Muscle of leg (tissue), 11 donors: ENCODE results near the gene SMARCB1. TPM values are rescaled to one million over a fixed set of nuclear protein-coding genes. Genes with fewer than 3 reads are reported as not detected.
A peak's percentile ranks its signal among the peaks of the same experiment; 100 is the strongest.

Source experiments
- DNase-seq: peaks from one replicate; pipeline ENCODE4 v3.0.0; 2013
- H3K27ac ChIP-seq: one replicate; pipeline ENCODE4 v1.5.1; 2013; ENCODE audit warnings: mild to moderate bottlenecking, low read length, control low read depth
- H3K27me3 ChIP-seq: one replicate; pipeline ENCODE4 v1.6.1; 2013; ENCODE audit warnings: low read length; ENCODE audit not compliant: control insufficient read depth, insufficient read depth
- H3K36me3 ChIP-seq: one replicate; pipeline ENCODE4 v1.6.1; 2013; ENCODE audit warnings: low read length; ENCODE audit not compliant: control insufficient read depth, insufficient read depth
- H3K4me1 ChIP-seq: one replicate; pipeline ENCODE4 v1.6.1; 2013; ENCODE audit warnings: low read length; ENCODE audit not compliant: control insufficient read depth, insufficient read depth
- H3K4me3 ChIP-seq: one replicate; pipeline ENCODE4 v1.5.1; 2013; ENCODE audit warnings: low read length, control low read depth
- H3K9me3 ChIP-seq: replicated peaks from 2 replicates; pipeline ENCODE4 v1.6.1; 2013; ENCODE audit warnings: low read depth, low read length; ENCODE audit not compliant: control insufficient read depth
- WGBS: methylation state at CpG from one replicate; pipeline ENCODE4 v1.1.5; 2013; ENCODE audit warnings: missing lambda C conversion rate; ENCODE audit not compliant: insufficient coverage; 5-methylcytosine and 5-hydroxymethylcytosine counted together
- polyA plus RNA-seq, 8 donors: library from polyadenylated mRNA; unstranded; fragments of 120-200 nt; gene quantifications; one replicate each; pipeline versions ENCODE4 v1.2.1 to v1.2.3, GENCODE V29; 2013; ENCODE audit warnings: inconsistent platforms in 1 of 8, low replicate concordance in 1 of 8; ENCODE audit not compliant: insufficient read length in 8 of 8, insufficient read depth in 1 of 8
- total RNA-seq: library from RNA; stranded (reverse); fragments of 120-200 nt; gene quantifications from one replicate; pipeline ENCODE4 v1.2.4, GENCODE V29; 2013

Gene SMARCB1
- total and polyA plus RNA-seq, 9 donors, result 43.0 to 114 (median 82.7) TPM

GRCh38 chr22:23844739-23845202 lies 58.0 kb downstream of the SMARCB1 start:
- H3K27me3 ChIP-seq, result no peaks in the 10 kb centered on the region
- H3K36me3 ChIP-seq, result no peaks in the 10 kb centered on the region
- H3K4me1 ChIP-seq, result peaks cover 77% of the 10 kb centered on the region
- no peak overlapping the region for H3K4me3 ChIP-seq
- H3K9me3 ChIP-seq, result no peaks in the 10 kb centered on the region
- WGBS, result 71% methylated on average over 7 of the region's 8 CpGs
- no peak for DNase-seq
- H3K27ac ChIP-seq, result peak overlapping the region; percentile 55

DNA sequence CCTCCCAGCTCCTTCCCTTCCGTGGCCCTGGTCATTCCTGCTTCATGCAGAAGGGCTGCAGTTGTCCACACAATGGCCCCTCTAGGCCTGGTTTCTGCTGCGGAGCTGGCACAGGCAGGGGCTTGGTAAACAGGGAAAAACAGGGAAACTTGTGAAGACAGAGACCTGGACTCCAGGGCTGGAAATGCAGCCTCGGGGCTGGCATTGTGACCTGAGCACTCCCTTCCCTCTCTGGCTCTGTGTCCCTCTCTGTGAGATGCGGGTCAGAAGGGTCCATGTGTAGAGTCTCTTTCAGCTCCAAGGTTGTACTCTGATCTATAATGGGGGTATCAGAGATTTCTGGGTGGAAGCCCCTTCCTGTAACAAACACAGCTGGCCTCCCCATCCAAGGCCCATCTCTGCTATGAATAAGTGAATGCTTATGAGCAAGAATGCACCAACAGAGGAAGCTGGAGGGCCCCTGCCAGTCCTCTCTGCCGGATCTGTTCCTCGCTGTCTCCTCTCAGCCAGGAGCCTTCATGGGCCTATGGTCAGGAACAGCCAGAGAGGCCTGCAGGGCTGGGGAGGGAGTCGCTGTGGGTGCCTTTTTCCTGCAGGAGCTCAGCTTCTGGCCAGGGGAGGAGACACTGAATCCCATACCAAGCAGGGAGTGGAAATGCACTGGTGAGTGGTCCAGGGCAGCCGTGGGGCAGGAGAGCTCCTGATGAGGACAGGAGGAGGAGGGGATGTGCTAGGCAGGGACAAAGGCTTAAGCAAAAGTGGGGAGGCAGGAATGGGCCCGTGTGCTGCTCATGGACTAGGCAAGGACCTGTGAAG lies 58.7 kb downstream of the SMARCB1 start:
- H3K4me3 ChIP-seq, result no peak overlapping the region
- H3K36me3 ChIP-seq, result no peaks in the 10 kb centered on the region
- no peak for DNase-seq
- H3K4me1 ChIP-seq, result peaks cover 77% of the 10 kb centered on the region
- H3K27me3 ChIP-seq, result peaks cover 6% of the 10 kb centered on the region
- peak overlapping the region; percentile 30 for H3K27ac ChIP-seq
- no peaks in the 10 kb centered on the region for H3K9me3 ChIP-seq
- WGBS, result 45% methylated on average over 4 of the region's 9 CpGs

DNA sequence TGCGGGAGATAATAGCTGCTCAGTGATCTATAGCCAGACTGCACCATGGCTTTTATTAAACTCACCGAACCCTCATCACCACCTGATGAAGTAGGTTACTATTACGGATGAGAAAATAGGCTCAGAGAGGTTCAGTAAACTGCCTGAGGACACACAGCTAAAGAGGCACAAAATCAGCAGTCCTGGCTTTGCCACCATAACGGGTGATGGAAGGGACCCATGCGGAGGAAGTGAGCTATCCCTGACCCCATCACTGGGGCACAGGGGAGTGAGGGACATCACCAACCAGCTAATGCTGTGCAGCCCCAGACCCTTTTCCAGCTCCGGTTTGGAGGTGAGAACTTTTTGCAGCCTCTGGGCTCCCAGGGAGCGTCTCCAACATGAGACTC lies 59.3 kb downstream of the SMARCB1 start:
- 39% methylated on average over 2 of the region's 7 CpGs for WGBS

DNA sequence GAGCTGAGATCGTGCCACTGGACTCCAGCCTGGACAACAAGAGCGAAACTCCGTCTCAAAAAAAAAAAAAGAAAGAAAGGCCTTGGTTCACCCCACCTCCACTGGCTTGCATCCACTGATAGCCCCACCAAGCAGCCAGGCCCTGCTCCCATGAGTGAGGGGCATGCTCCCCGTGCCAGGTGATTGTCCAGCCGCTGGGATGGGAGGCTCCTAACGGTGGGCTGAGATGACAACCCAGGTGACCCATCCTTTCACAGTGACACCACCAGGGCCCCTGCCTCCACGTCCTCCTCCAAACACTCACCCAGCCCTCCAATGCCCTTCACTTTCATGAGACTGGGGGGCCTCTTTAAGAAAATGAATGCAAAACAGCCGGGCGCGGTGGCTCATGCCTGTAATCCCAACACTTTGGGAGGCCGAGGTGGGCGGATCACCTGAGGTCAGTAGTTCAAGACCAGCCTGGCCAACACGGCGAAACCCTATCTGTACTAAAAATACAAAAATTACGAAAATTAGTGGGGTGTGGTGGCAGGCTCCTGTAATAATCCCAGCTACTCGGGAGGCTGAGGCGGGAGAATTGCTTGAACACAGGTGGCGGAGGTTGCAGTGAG lies 60.6 kb downstream of the SMARCB1 start:
- Histone ChIP-seq H3K4me1 (peaks cover 63% of the 10 kb centered on the region), H3K36me3 (no peaks in the 10 kb centered on the region), H3K4me3 (no peak overlapping the region), H3K9me3 (no peaks in the 10 kb centered on the region), H3K27ac (no peak overlapping the region), H3K27me3 (peaks cover 8% of the 10 kb centered on the region)
- no peak for DNase-seq
- 71% methylated on average over 4 of the region's 18 CpGs for WGBS

More for the DNA sequence above, 59.3 kb downstream of the SMARCB1 start:
- Histone ChIP-seq H3K27ac (peak overlapping the region; percentile 30), H3K27me3 (peaks cover 8% of the 10 kb centered on the region), H3K4me3 (no peak overlapping the region), H3K36me3 (no peaks in the 10 kb centered on the region), H3K4me1 (peaks cover 76% of the 10 kb centered on the region), H3K9me3 (no peaks in the 10 kb centered on the region)
- DNase-seq, result no peak

GRCh38 chr22:23847991-23848864 lies 61.5 kb downstream of the SMARCB1 start:
- no peak for DNase-seq
- 81% methylated on average over 18 of the region's 24 CpGs for WGBS
- no peak overlapping the region for H3K27ac ChIP-seq
- H3K27me3 ChIP-seq, result peaks cover 8% of the 10 kb centered on the region
- H3K9me3 ChIP-seq, result no peaks in the 10 kb centered on the region
- H3K36me3 ChIP-seq, result no peaks in the 10 kb centered on the region
- no peak overlapping the region for H3K4me3 ChIP-seq
- H3K4me1 ChIP-seq, result peaks cover 55% of the 10 kb centered on the region

DNA sequence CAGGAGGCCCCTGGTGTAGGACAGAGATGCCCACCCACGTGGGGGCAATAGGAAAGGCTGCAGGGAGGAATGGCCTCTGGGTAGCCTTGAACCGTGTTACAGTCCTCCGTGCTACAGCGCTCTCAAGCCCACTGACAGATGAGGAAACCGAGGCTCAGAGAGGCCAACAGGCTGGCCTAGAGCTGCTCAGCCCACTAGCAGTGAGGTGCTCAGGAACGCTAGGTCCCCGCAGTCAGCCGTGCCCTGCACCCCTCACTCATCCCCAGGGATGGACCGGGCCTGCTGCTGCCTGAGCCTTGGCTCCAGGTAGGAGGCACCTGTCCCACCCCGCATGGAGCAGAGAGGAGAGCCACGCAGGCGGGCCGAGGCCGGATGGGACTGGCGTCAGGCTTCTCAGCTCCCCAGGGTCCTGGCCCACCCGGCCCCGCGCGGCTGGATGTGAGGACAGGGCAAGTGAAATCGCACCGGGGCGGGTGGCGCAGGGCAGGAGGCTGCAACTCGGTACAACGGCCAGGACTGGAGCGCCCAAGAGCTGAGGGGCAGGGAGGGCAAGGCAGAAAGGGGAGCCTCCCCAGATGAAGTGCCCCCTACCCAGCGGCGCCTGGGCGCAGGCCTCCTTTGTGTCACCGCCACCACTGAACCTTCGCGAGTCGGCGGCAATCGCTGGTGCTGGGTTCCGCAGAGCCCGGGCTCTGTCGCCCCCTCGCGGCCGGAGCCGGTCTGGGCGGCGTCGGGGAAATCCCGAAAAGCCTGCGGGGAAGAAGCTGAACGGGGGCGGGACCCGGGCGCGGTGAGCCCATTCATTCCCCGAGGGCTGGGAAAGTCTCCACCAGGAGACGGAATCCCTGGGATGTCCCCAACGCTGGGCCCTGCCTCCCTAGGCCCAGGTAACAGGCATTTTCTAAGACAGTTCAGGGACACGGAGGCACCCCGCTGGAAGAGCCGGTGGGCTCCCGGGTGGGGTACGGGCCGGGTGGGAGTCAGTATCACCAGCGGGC lies 62.5 kb downstream of the SMARCB1 start:
- H3K36me3 ChIP-seq, result no peaks in the 10 kb centered on the region
- peaks cover 44% of the 10 kb centered on the region for H3K4me1 ChIP-seq
- H3K27me3 ChIP-seq, result peaks cover 8% of the 10 kb centered on the region
- 21% methylated on average over 41 of the region's 62 CpGs for WGBS
- H3K9me3 ChIP-seq, result no peaks in the 10 kb centered on the region
- no peak overlapping the region for H3K4me3 ChIP-seq
- peak; percentile 80 for DNase-seq
- no peak overlapping the region for H3K27ac ChIP-seq

- Histone ChIP-seq H3K27ac (no peak overlapping the region), H3K4me1 (peaks cover 36% of the 10 kb centered on the region), H3K27me3 (peaks cover 8% of the 10 kb centered on the region), H3K4me3 (no peak overlapping the region), H3K9me3 (no peaks in the 10 kb centered on the region), H3K36me3 (no peaks in the 10 kb centered on the region)
- no peak for DNase-seq
- 85% methylated on average over 13 of the region's 16 CpGs for WGBS
Observed at GRCh38 chr22:23850136-23850611, 63.4 kb downstream of the SMARCB1 start.

- Histone ChIP-seq H3K27ac (peak overlapping the region; percentile 93), H3K4me3 (peak overlapping the region; percentile 84), H3K27me3 (no peaks in the 10 kb centered on the region), H3K9me3 (no peaks in the 10 kb centered on the region), H3K4me1 (peaks cover 16% of the 10 kb centered on the region), H3K36me3 (no peaks in the 10 kb centered on the region)
- peak; percentile 44 for DNase-seq
- WGBS, result 1% methylated on average over 43 of the region's 58 CpGs
Observed at GRCh38 chr22:23856721-23857605, 70.2 kb downstream of the SMARCB1 start.
